Calu3 (cell line): Measurements from ENCODE around the gene ALAD. TPM values are rescaled to one million over a fixed set of nuclear protein-coding genes. Genes with fewer than 3 reads are reported as not detected.

ENCODE experiments used
- BruUV-seq: library from RNA; stranded (reverse); fragments of 400-500 nt; replicated peaks from 2 replicates; lab custom pipeline; 2021; lab: Mats Ljungman, UMichigan
- CTCF ChIA-PET: fragments of 300-600 bp; sonication (Branson Sonifier 250); formaldehyde crosslinking; loops from one replicate; lab custom pipeline; 2022; ENCODE audit warnings: antibody characterized with exemption; lab: Charles Lee
- DNase-seq: peaks from one replicate; pipeline ENCODE4 v3.0.0; 2022
- H3K27ac Mint-ChIP-seq: one replicate; pipeline ENCODE4 v1.8.0; 2022; ENCODE audit warnings: mixed read lengths; ENCODE audit not compliant: unreplicated experiment
- H3K27me3 Mint-ChIP-seq: one replicate; pipeline ENCODE4 v1.8.0; 2022; ENCODE audit warnings: mixed read lengths; ENCODE audit not compliant: unreplicated experiment
- H3K36me3 Mint-ChIP-seq: one replicate; pipeline ENCODE4 v1.8.0; 2022; ENCODE audit warnings: mild to moderate bottlenecking, moderate library complexity, mixed read lengths; ENCODE audit not compliant: insufficient read depth, unreplicated experiment
- H3K4me1 Mint-ChIP-seq: one replicate; pipeline ENCODE4 v1.8.0; 2022; ENCODE audit warnings: mild to moderate bottlenecking, low read depth, mixed read lengths; ENCODE audit not compliant: unreplicated experiment
- H3K4me3 Mint-ChIP-seq: one replicate; pipeline ENCODE4 v1.8.0; 2022; ENCODE audit warnings: mild to moderate bottlenecking, low read depth, moderate library complexity, mixed read lengths; ENCODE audit not compliant: unreplicated experiment
- H3K9me3 Mint-ChIP-seq: one replicate; pipeline ENCODE4 v1.8.0; 2022; ENCODE audit warnings: low read depth, mixed read lengths; ENCODE audit not compliant: unreplicated experiment
- CTCF ChIP-seq: fragments of 200-600 bp; IDR thresholded peaks from one replicate; pipeline ENCODE4 v1.8.0; 2022; ENCODE audit warnings: antibody characterized with exemption; ENCODE audit not compliant: unreplicated experiment
- intact Hi-C: fragments of 100-400 bp; cut with micrococcal nuclease; formaldehyde crosslinking; loops from one replicate; pipeline ENCODE4 v1.10.0; 2022; ENCODE audit not compliant: unreplicated experiment
- total RNA-seq: library from RNA; stranded (reverse); gene quantifications from 2 replicates; pipeline ENCODE4 v1.2.3, GENCODE V29; 2022

The ALAD gene
- total RNA-seq, 1 experiment from 2014 or later = 20.6 TPM

GRCh38 chr9:113349066-113349444 is 52.0 kb downstream of the ALAD start:
- Mint-ChIP-seq H3K27me3 (no peaks in the 10 kb centered on the region), H3K36me3 (peaks cover 12% of the 10 kb centered on the region), H3K9me3 (no peaks in the 10 kb centered on the region), H3K4me1 (peaks cover 31% of the 10 kb centered on the region), H3K4me3 (peak overlapping the region; percentile 67), H3K27ac (no peak overlapping the region)
- CTCF ChIA-PET = no interaction called here
- TF ChIP-seq CTCF = no peak
- intact Hi-C loops = no loop called here
- no peak for DNase-seq
- no TSS peak for BruUV-seq

- peaks cover 12% of the 10 kb centered on the region for H3K36me3 Mint-ChIP-seq
- no peaks in the 10 kb centered on the region for H3K27me3 Mint-ChIP-seq
- H3K9me3 Mint-ChIP-seq = no peaks in the 10 kb centered on the region
- no peak overlapping the region for H3K27ac Mint-ChIP-seq
- H3K4me3 Mint-ChIP-seq = no peak overlapping the region
- TF ChIP-seq CTCF = no peak
- intact Hi-C loops = no loop called here
- no peak for DNase-seq
- CTCF ChIA-PET = interaction anchor here (0.5 kb wide), 1 partner anchor 92 kb away, joined by 4 read pairs; no protein-coding TSS in a partner anchor
- no TSS peak for BruUV-seq
- H3K4me1 Mint-ChIP-seq = peaks cover 38% of the 10 kb centered on the region
These were observed 52.6 kb downstream of the ALAD start for GRCh38 chr9:113348437-113348836.

GRCh38 chr9:113345671-113346070 is 55.4 kb downstream of the ALAD start:
- intact Hi-C loops = no loop called here
- Mint-ChIP-seq H3K9me3 (no peaks in the 10 kb centered on the region), H3K27ac (no peak overlapping the region), H3K4me3 (no peak overlapping the region), H3K4me1 (peaks cover 36% of the 10 kb centered on the region), H3K27me3 (no peaks in the 10 kb centered on the region), H3K36me3 (peaks cover 19% of the 10 kb centered on the region)
- no peak for DNase-seq
- CTCF ChIA-PET = no interaction called here
- BruUV-seq = no TSS peak
- TF ChIP-seq CTCF = no peak

- H3K27me3 Mint-ChIP-seq = no peaks in the 10 kb centered on the region
- CTCF ChIA-PET = no interaction called here
- intact Hi-C loops = no loop called here
These were observed 55.9 kb downstream of the ALAD start for GRCh38 chr9:113345190-113345589.

More at GRCh38 chr9:113345190-113345589, 55.9 kb downstream of the ALAD start:
- BruUV-seq = no TSS peak
- no peak overlapping the region for H3K4me3 Mint-ChIP-seq
- H3K36me3 Mint-ChIP-seq = peaks cover 18% of the 10 kb centered on the region
- H3K27ac Mint-ChIP-seq = no peak overlapping the region
- TF ChIP-seq CTCF = no peak
- no peak for DNase-seq
- H3K9me3 Mint-ChIP-seq = no peaks in the 10 kb centered on the region
- peaks cover 33% of the 10 kb centered on the region for H3K4me1 Mint-ChIP-seq
